Renal cortical epithelial cell (primary cell): ENCODE data around the gene PARD6G. TPM values are rescaled to one million over a fixed set of nuclear protein-coding genes. Genes with fewer than 3 reads are reported as not detected.
"Not testable (repeated sequence)": the region's sequence is repeated elsewhere in the genome, so short reads cannot be mapped to it uniquely, and the experiment has no call there.

Source experiments
- DNase-seq: peaks from one replicate; pipeline ENCODE4 v3.0.0-alpha.2; 2011; ENCODE audit warnings: low read depth
- total RNA-seq: library from RNA; depleted of rRNA; stranded (reverse); fragments of >200 nt; gene quantifications from 2 replicates; pipeline ENCODE4 v1.2.3, GENCODE V29; 2014

Gene PARD6G, protein sequence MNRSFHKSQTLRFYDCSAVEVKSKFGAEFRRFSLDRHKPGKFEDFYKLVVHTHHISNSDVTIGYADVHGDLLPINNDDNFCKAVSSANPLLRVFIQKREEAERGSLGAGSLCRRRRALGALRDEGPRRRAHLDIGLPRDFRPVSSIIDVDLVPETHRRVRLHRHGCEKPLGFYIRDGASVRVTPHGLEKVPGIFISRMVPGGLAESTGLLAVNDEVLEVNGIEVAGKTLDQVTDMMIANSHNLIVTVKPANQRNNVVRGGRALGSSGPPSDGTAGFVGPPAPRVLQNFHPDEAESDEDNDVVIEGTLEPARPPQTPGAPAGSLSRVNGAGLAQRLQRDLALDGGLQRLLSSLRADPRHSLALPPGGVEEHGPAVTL
- total RNA-seq, result 1.2 and 1.5 TPM in 2 replicates

DNA sequence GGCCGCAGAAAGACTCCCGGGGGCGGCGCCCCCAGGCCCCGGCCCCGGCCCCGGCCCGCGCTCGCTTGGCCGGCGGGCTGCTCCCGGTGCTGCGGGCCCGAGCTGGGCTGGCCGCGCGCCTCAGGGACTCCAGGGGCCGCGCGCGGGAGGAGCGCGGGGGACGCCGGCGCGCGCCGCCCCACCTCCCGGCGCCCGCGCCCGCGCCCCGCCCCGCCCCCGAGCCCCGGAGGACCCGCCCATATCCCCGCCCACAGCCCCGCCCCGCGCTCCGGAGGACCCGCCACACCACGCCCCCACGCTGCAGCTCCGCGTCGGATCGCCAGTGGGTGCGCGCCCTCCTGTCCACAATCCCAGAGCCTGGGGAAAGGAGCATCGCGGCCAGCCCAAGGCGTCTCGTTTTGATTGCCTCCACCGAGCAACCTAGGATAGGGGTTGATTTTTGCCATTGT is at the start of gene PARD6G:
Gene PARD6G (minus strand): TSS at position 122 of the 449 bp plus-strand sequence. CDS start 166 bp downstream, outside the sequence.
- peak; percentile 0 for DNase-seq

DNA sequence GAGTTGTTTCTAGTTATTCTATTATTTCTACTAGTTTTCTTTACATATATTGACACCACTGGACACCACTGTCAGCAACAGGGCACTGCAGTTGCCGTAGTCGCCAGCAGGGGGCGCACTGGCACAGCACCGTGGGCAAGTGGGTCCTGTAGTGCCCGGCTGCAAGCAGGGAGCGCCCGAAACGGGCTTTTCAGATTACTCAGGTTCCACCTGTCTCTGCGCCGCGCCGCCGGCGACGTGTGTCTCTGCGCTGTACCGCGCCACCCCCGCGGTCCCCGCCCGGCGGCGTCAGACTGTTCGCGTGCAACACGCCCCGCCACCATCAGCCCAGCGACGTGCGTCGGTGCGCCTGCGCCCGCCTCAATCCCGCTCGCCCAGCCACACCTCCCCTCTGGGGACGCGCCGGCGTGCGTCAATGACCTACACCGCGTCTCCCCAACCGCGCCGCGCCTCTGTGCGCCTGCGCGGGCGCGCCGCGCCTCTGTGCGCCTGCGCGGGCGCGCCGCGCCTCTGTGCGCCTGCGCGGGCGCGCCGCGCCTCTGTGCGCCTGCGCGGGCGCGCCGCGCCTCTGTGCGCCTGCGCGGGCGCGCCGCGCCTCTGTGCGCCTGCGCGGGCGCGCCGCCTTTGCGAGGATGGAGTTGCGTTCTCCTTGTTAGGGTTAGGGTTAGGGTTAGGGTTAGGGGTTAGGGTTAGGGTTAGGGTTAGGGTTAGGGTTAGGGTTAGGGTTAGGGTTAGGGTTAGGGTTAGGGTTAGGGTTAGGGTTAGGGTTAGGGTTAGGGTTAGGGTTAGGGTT is 15.1 kb upstream of the PARD6G start:
- not testable (repeated sequence) for DNase-seq

DNA sequence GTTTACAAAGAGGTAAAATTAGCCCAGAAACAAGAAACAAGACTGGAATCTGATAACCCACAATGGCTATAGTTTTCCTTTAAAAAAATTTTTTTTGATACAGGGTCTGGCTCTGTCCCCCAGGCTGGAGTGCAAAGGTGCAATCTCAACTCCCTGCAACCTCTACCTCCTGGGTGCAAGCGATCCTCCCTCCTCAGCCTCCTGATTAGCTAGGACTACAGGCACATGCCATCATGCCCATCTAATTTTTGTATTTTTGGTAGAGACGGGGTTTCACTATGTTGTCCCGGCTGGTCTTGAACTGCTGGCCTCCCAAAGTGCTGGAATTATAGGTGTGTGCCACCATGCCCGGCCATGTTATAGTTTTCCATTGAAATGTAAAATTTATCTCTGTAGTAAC is 12.3 kb upstream of the PARD6G start:
- no peak for DNase-seq

DNA sequence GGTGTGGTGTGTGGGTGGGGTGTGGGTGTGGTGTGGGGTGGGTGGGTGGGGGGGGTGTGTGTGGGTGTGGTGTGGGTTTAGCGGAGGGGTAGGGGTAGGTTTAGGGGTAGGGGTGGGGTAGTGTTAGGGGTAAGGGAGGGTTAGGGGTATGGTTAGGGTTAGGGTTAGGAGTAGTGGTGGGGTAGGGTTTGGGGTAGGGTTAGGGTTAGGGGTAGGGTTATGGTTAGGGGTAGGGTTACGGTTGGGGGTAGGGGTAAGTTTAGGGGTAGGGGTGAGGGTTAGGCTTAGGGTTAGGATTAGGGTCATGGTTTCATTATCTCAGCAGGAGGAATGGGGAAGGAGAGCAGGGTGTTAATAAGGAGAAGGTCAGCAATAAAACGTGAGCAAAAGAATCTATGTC is 11.3 kb upstream of the PARD6G start:
- no peak for DNase-seq

DNA sequence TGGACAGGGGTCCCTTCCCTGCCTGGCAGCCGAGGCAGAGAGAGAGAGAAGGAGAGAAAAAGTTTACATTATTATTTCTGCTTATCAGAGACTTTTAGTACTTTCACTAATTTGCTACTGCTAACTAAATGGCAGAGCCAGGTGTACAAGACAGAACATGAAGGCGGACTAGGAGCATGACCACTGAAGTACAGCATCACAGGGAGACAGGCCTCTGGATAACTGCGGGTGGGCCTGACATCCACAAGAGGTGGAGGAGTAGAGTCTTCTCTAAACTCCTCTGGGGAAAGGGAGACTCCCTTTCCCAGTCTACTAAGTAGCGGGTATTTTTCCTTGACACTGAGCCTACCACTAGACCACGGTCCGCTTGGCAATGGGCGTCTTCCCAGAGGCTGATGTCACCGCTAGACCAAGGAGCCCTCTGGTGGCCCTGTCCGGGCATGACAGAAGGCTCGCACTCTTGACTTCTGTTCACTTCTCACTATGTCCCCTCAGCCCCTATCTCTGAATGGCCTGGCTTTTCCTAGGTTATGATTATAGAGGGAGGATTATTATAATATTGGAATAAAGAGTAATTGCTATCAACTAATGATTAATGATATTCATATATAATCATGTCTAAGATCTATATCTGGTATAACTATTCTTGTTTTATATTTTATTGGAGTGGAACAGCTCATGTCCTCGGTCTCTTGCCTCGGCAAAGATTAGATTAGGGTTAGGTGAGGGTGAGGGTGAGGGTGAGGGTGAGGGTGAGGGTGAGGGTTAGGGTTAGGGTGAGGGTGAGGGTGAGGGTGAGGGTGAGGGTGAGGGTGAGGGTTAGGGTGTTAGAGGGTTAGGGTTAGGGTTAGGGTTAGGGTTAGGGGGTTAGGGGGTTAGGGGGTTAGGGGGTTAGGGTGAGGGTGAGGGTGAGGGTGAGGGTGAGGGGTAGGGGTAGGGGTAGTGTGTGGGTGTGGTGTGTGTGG is 10.5 kb upstream of the PARD6G start:
- peak; percentile 36 for DNase-seq

DNA sequence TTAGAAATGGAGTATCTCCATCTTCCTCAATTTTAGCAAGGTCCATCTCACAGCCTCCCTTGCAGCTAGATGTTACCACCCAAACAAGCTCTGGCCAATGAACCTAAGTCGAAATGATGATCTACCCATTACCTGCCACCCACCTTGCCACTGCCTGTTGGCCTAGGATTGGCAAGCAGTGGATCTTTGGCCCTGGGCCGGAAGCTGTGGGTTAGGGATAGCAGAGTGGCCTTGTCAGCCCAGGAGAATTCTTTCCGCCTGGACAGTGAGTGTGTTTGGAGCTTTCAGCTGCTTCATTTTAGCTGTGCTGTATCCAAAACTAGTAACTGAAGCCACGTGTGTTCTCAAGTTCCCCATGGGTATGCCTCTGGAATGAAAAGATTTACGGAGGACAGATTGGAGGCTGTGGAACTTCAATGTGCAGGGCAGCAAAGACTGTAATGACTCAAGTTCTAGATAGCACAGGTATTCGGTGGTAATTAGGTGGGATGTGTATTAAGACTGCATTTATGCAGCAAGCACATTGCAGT is 7.7 kb upstream of the PARD6G start:
- DNase-seq, result no peak

DNA sequence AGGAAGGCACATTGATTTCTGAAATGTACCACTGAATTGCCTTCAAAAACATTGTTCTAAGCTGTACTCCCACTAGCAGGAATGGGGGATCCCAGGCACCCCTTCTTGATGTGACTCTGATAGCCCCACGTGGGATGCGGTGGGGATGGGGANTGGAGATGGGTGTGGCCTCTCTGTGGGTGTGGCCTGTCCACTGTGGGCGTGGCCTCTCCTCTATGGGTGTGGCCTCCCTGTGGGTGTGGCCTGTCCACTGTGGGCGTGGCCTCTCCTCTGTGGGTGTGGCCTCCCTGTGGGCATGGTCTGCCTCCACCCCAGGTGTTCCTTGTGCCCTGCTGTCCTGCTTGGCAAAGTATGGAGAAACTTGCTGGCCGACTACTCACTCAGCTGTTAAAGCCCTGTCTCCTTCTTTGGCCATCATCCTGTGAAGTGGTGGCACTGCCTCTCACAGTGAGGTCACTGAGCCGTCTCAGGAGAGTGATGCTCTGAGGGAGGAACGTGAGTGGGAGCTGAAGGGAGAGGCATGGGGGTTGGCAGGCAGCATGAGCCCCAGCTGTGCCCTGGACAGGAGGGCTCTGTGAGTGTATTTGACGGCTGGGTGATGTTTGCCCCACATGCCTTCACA is 6.7 kb upstream of the PARD6G start:
- DNase-seq, result no peak

DNA sequence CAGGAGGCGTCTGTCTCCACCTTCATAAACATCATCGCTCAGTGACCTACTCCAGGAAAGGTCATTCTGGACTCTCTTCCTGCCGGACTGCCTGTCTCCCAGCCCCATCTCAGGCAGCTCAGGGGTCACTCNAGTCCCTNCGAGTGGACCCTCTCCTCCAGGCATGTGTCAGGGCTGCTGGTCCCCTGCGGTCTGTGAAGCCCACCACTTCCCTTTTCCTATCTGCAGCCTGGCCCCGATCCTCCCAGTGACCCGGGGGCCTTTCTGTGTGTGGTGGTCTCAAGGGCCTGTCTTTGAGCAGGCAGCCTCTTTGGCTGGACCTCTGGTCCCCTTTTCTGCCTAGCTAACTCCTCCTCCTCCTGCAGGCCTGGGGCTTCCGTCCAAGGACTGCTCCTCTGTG is 5.9 kb upstream of the PARD6G start:
- DNase-seq, result no peak

DNA sequence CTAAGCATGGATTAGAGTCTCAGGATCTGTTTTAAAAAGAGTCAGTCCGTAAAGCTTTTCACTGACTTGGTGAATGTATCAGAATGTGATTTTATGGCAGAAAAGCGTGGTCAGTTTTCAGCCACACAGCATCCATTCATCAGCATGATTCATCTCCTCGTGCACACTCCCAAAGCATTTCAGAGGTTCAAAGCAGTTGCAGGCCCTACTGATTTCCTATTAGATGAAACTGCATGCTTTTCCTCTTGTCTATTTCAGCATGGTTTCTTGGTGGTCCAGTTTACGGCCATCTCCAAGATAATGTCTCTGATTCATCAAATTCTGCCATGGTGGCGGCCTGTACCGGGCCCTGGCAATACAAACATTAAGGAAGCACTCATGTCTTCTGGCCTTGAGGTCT is 4.8 kb upstream of the PARD6G start:
- peak; percentile 20 for DNase-seq

DNA sequence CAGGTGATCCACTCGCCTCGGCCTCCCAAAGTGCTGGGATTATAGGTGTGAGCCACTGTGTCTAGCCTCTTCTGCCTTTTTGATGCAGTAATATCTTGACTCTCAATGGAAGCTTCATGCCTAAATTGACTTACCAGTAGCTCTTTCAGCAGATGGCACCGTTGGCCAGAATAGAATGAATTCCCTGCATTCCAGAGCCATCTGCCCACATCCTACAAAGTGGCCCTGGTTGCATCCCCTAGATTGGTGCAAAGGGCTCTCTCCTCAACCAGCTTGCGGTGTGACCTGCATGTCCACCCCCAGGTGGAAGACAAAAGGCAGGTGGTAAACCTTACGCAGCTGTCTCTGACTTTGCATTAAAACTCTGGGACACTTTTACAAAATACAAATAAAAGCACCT is 4.4 kb upstream of the PARD6G start:
- DNase-seq, result no peak

DNA sequence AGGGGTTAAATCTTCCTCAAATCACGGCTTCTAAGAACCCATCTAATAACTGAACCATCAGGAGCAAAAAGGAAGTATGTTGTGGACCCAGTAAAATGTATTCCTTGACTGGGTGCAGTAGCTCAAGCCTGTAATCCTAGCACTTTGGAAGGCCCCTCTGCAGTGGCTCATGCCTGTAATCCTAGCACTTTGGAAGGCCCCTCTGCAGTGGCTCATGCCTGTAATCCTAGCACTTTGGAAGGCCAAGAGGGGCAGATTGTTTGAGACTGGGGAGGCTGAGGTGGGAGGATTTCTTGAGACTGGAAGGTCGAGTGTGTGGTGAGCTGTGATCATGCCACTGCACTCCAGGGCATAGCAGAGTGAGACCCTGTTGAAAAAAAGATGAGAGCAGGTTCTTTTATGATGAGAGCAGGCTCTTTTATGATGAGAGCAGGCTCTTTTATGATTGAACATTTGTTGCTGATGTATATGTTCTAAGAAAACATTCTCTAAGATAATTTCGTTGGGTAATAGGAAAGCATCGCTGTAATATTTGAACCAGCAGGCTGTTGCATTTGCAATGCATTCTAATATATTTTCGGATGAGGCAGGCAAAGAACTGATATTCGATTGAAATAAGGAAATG is 3.5 kb upstream of the PARD6G start:
- DNase-seq, result no peak

DNA sequence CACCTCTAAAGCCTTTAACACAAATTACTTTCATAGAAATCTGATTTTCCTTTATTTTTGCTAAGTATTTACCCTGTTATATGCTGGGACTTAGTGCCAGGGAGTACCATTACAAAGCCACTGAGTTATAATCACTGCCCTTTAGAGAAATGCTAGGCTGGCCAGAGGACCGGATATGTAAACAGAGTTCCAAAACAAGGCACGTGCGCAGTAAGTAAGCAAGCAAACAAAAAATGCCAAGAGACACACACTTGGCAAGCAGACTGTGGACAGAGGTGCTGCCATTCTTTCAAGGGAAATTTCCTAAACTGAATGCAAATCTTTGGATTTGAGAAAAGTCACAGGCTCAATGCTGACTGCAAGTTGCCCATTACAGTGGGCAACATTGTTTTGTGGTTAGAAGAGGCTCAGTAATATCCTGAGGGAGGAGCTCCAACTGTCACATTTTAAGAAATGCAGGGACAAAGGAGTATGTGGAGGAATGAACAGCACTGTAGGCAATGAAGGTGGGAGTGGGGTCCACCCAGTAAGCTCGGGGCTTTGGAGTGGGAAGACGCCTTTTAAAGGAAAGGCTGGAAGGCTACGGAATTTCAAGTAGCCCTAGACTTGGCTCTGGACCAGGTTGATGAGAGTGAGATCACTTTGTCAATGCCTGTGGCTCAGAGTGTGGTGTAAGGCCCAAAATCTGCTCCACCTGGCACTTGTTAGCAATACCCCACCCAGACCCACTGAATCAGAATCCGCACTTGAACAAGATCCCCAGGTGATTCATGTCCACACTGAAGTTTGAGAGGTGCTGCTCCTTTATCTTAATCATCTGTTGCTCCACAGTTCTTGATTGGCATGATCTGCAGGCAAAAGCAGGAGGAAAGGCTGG is 2.1 kb upstream of the PARD6G start:
- DNase-seq, result no peak

DNA sequence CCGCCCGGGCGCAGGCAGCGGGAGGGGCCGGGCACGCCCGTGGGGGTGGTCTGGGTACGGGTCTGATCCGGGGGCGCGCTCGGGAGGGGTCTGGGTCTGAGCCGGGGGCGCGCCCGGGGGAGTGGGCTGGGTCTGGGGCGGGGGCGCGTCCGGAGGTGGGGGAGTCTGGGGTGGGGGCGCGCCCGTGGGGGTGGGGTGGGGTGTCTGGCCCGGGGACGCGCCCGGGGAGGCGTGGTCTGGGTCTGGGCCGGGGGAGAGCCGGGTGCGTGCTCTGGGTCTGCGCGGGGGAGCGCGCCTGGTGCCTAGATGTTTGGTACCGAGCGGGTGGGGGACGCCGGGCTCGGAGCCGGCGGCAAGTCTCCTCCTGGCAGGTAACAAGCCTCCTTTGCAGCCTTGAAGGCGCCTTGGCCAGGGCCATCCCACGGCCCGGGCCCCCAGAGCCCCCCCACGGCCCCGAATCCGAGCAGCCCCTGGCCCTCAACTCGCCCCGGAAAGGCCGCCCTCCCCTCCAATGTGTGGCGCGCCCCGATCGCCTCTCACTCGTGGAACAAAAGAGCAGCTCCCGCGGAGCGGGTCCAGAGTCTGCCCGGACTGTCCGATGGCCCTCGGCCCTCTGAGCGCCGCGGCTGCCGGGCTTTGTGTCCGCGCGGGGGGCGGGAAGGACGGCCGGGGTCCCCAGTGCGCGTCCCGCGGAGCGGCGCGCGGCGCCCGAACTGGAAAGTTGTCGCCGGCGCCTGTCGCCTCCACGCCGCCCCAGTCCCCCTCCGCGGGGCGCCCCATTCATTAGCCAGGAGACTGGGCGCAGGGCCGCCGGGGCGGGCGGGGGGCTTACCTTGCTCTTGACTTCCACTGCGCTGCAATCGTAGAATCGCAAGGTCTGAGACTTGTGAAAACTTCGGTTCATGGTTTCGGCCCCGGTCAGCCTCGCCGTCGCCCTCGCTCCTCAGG is 595 bp downstream of the PARD6G start:
- no peak for DNase-seq

DNA sequence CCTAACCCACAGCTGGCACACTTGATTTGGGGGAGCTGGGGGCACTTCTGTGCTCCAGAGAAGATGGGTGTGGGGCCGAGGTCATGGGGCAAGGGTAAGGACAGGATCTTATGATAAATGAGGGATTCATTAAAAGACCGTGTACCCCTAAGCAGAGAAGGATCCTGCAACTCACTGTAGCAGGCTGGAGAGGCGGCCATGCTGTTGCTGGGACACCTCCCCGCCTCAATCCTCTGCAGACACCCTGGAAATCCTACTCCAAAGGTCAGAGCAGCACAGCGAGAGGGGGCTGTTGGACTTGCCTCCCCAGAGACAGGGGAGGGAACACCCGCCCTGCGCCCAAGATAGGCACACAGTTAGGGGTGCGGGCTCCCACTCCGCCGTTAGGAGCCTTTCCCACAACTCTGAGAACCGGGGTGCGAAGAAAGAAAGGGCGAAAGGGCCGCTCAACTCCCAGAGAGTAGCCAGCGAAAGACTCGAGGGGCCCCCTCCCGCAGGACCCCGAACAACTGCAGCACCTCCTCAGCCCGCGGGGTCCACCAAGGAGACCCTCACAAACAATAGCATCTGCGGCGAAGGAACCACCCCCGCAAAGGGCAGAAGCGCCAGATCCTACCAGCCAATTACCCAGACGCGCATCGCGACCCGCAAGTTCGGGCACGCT is 1.4 kb downstream of the PARD6G start:
- DNase-seq, result no peak

DNA sequence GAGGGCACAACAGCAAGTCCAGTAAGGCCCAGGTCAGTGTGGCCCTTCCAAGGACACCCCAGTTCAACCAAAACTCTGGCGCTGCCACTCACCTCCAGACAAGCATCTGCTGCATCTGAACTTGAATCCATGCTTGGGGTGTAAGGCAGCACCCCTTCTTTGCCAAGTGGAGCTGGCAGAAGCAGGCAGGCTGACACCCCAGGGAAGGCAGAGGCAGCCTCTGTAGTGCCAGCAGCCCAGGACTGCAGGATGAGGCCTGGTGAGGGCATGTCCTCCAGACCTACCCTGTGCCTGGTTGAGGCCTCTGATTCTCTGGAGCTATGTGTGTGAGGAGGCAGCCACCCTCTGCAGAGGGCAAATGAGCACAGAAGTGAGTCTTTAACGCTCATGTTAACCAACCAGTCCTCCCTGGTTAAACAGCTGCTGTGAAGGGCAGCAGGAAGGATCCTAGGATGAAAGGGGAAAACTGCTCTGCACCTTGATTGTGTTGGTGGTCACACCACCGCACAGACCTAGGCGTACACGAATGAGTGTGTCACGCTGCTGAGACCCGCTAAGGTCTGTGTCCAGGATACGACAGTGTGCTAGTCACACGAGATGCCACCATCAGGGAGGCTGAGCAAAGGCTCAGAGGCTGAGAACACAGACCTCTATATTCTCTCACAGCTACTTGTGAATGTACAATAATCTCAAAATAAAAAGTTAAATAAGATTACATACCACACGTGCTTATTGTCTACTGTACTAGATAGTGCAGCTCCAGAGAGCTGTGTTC is 2.2 kb downstream of the PARD6G start:
- DNase-seq, result no peak

DNA sequence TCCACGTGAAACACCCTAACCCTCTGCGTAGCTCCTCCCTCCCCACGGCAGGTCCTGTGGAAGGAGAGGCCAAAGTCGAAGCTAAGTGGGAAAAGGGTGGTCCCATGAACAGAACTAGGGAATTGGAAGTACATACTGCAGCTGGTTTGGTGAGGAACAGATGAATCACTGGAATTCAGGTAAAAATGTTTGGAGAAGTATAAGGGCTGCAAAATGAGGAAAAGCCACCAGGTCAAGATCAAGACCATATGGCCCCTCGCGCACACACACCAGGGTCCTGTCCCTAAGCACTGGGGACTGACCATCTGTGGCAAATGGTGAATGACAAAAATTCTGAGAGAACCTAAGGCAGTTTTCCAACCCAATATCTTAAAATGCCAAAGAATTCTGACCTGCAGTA is 3.1 kb downstream of the PARD6G start:
- no peak for DNase-seq

DNA sequence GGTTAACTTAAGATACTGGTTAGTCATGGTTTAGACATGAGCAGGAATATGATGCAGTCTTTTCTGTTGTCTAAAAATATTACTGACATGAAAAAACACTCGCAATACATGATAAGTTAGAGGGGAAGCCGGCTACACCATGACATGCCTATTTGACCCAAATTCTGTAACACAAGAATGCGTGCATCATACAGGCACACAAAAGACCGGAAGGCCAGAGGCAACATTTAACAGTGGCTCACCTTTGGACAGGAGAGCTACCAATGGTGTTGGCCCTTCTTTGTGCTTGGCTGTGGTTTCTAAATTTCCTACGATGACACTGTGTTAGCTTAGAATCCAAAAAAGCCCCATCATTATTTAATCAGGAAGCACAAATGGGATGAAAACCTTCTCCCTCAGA is 4.1 kb downstream of the PARD6G start:
- DNase-seq, result no peak
